COLO668 (cell line): ENCODE data around the gene STK10.

Source experiments
- DNase-seq: peaks from one replicate; lab custom pipeline; 2025; ENCODE audit not compliant: unreplicated experiment; lab: John Stamatoyannopoulos, UW

The STK10 gene

DNA sequence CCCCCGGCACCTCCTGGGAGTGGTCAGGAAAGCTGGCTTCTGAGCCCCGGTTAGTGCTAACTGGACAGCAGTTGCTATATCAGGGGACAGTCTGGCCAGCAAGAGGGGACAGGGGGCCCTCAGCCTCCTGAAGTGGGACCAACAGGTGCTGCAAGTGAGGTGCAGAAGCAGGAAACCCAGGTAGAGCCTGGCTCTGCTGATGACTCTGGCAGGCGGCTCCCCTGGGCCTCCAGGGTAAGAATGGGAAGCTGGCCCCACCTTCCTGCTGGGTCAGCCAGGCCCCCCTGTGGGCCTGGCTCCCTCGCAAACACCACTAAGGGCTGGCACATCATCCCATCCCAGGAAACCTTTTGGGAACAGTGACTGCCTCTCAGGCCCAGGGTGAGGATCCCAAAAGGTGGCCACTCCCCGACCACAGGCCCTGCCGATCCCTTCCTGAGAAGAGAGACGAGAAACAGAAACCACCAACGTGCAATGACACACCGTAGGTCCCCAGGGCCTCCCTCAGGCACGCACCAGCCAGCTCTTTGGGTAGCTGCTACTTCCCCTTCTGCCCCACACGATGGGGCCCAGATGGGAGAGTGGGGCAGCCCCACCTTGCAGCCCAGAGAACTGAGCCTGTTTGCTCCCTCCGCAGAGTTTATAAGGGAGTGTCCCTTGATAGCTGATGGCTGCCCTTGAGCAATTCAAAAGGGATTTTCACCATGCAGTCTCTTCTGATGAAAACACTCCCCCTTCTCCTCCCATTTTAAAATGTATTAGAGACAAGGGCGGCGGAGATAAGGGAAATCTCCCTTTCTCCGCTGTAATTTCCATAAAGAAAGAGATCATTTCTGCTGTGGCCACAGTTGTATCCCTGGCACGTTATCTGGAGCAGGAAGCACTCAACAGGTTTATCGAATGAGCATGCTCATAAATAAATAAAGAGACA, 76.8 kb downstream of the STK10 start:
- peak; percentile 16 for DNase-seq

DNA sequence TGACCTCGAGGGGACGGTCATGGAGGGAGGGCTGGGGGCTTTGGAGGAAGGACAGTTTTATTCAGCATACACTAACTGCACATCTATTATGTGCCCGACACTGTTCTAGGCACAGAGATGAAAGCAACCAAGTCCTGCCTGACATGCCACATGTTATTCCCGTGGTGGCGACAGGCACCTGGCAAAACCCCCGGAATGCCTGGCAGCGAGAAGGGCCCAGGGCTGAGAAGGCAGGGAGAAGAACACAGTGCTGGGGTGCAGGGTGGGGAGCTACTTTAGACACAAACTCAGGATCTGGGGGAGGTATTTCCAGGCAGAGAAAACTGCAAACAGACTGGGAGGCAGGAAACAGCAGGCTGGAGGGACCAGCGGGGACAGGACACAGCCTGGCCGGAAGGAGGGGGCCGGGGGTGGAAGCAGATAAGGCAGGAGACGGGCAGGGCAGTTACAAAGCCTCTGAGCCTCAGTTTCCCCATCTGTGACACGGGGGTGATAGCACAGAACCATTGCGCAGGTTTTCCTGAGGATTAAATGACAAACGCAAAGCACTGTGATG, 77.7 kb downstream of the STK10 start:
- no peak for DNase-seq

DNA sequence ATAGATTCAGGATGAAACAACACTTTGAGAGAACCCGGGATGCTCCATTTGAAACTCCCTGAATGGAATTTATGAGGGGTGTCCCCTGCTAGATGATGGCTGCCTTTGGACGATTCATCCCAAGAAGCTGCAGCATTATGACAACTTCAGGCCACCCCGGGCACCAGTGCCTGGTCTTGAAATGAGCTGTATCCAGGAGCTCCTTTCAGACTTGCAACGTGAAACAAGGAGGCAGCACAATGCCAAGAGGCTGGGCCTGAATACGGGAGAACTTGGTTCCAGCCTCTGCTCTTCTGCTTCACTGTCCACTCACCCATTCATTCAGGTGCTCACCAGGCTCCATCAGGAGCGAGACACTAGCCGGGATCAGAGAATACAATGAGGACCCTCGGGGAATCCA, 78.3 kb downstream of the STK10 start:
- no peak for DNase-seq

DNA sequence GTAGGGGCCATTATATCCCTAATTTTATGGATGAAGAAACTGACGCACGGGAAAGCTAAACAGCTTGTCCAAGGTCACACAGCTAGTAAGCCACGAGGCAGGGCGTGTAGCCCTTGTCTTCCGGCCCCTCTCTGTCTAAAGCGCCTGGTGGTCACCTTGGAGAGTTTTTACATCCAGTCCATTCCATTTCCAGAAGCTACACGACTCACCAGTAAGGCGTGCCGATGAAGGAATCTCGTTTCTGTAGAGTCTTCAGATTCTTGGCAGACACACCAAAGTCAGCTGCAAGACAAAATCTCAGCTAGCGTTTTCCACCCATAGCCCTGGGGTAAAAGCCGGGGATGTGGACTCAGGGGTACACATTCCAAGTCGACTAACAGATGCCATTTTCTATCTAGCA, 80.5 kb downstream of the STK10 start:
- no peak for DNase-seq

DNA sequence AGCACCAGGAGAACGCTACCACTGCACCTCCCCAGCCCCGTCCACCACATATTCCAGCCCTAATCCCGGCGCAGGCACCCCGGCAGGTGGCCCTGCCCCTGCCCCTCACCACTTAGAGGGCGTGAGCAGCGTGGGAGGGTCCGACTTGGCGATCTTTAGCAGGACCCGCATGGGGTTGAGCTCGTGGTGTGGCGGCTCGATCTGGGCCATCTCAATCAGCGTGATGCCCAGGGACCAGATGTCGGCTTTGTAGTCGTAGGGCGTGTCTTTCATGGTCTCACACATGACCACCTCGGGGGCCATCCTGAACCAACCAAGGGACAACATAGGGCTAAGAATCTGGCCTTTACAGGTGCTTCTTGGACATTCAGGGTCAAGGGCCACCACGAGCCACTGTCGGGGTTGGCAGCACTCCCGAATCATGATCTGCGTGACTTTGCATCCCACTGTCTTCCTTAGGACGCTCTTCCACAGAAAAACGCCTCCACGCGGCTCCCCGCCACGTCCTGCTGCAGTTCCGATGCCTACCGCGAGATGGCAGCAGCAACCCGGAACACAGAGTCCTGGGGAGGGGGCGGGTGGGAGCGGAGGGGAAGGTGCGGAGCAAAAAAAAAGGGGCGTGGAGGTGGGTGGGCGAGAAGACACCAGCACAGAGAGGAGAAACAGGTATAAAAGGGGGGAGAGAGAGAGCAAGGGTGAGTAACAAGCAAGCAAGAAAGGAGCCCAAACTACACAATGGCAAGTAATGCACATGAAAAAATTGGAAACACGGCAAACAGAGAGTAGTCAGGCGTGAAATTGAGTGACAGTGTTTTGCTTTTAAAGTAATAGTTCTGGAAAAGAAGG, 81.3 kb downstream of the STK10 start:
- DNase-seq: peak; percentile 22

DNA sequence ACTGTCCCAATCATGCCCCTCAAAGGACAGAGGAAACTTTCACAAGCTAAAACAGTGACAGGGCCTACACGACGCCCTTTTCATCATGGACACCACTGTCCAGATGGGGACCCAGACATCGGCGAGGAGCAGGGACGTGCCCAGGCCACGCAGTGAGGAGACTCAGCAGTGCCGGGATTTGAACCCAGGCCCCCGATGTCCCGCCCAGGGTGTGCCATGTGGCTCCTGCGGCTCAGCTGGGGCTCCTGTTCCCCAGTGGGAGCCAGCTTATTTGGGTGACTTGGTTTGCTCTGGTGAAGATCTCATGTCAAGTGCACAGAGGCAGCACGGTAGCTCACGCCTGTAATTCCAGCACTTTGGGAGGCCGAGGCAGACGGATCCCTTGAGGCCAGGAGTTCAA, 82.2 kb downstream of the STK10 start:
- no peak for DNase-seq

DNA sequence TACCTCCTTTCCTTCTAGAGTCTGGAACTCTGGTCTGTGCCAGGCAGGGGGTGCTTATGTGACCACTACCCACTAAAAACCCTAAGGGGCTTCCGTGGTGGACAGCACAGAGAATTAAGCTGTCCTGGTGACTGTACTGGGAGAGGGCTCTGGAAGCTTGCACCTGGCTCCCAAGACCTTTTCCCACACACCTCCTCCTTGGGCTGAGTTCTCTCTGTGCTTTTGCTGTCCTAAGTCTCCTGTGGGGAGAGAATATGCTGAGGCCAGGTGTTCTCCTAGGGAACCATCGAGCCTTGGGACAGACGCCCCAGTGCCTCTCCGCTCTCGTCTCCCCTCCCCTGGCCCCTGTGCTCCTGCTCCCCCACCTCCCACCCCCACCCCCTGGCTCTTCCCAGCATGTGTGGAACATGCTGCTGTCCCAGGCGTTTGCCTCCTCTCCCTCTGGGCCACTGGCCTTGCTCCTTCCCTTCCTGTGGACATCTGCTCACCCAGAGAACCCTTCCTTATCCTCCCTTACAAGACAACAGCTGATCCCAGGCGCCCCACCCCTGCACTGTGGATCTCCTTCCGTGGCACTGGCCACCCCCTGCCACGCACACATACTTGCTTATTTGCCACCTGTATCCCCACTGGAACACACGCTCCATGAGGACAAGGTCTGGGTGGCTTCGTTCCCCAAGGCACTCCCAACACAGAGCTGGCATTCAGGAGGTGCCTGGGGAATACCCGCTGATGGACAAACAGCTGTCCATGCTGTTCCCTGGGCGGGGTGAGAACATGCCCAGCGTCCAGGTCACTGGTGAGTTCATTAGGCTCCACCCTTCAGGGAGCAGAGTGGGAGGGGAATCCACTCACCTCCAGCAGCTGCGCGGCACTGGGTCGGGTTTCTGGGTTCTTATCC, 83.0 kb downstream of the STK10 start:
- no peak for DNase-seq

DNA sequence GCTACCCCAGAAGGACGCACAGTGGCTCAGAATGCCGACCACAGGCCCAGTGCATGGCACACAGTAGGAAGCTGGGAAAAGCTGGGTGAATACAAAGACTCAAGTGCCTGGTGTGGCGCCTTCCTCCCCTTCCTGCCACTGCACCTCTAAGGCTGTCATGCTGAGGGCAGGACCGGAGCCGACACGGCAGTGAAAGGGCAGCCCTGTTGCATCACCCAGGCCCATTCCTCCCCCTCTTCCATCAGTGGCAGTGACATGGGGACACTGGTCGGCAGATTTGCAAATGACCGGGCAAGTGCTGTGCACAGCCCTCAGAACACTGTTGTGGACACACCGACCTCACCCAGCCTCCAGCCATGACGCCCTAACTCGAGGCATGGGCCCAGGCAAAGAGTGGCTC, 84.0 kb downstream of the STK10 start:
- DNase-seq: no peak

DNA sequence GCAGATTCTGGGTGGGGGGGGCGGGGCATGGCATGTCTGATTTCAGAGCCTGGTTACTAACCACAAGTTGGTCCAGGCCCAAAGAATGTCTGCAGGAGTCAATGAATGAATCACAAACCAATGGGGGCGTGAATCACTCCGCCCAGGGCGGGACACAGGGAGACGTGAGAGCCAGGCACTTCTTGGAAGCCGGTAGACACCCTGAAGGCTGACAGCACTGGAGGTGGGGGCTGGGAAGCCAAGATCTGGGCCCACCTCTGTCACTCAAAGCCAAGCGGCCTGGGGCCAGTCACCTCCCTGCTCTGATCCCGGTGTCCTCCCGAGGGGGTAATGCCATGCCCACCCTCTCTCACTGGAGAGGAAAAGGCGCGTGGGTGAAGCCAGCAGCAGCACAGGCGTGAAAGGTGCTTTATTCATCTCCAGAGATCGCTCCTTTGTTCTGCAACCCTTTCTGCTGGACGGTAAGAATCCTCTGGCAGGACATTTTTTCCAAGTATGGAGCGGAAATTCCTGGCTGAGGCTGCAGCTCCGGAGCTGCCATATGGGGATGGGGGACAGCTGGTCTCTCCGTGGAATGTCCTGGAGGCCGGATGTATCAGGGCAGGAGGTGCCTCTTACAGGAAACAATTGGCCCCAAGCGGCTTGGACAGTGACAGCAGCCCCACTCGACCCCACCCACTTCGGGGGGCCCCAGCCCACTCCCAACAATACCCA, 85.0 kb downstream of the STK10 start:
- no peak for DNase-seq

DNA sequence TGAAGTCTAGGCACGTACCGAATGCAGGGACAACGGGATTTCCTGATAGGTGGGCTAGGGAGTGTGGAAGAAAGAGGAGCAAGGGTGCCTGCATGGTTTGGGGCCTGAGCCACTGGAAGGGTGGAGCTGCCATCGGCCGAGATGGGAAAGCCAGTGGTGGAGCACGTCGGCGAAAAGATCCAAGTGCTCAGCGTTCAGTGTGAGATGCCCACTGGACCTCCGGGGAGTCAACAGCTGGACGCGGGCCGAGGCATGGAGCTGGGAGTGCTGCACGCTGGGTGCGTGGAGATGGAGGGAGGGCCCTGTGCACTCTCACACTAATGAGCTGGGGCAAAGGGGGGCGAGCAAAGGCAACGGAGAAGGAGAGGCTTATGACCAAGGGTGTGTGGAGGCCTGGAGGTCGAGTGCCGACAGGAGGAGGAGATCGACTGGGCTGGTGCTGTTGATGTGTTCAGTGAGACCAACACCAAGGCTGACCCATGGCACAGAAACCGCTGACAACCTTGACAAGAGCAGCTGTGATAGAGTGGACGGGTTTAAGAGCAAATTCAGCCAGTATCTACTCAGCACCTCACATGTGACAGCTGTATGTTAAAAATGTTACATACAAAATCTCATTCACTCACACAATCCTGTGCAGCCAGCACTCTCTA, 85.7 kb downstream of the STK10 start:
- no peak for DNase-seq

DNA sequence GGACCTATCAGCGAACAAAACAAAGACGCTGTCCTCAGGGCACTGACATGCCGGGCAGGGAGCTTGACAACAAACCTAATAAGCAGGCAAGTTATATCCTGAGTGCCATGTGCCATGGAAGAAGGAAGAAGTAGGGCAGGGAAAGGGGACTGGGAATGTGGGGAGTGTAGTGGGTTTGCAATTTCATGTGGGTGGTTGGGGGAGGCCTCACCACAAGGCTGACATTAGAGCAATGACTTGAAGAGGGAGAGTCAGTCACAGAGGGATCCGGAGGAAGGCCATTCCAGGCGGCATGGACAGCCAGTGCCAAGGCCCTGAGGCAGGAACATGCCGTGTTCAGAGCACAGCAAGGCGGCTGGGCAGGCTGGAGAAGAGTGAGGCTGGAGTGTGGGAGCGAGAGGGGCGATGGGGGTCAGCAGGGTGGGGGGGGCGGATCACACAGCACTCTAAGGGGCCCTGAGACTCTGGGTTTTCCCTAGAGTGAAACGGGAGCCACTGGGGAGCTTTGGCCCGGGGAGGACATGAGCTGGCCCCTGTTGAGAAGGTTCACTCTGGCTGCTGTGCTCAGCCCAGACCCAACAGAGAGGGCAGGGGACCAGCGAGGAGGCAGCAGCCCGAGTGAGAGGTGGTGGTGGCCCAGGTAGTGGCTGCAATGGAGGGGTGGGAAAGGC, 86.3 kb downstream of the STK10 start:
- no peak for DNase-seq

DNA sequence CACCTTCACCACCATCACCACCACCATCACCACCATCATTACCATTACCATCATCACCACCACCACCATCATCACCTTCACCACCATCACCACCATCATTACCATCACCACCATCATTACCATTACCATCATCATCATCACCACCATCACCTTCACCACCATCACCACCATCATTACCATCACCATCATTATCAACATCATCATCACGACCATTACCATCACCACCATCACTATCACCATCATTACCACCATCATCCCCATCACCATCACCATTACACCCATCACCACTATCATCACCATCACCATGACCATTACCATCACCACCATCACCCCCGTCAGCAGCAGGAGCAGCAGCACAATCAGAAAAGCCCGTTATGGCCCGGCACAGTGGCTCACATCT, 89.1 kb downstream of the STK10 start:
- DNase-seq: no peak

DNA sequence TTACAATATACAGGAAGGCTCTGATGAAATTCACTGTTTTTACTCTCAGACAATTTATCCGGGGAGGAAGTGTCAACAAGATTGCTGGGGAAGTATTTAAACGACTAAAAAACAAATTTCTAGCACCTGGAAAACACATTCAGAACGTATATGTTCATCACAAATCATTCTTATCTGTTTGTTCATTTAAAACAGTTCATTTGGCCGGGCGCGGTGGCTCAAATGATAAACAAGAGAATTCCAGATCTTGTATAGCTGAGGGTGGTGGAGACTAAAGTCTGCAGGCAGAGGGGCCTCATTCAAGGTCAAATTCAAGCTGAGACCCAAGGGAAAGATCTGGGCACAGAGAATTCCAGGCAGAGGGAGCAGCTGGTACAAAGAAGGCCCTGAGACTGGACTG, 90.0 kb downstream of the STK10 start:
- no peak for DNase-seq

DNA sequence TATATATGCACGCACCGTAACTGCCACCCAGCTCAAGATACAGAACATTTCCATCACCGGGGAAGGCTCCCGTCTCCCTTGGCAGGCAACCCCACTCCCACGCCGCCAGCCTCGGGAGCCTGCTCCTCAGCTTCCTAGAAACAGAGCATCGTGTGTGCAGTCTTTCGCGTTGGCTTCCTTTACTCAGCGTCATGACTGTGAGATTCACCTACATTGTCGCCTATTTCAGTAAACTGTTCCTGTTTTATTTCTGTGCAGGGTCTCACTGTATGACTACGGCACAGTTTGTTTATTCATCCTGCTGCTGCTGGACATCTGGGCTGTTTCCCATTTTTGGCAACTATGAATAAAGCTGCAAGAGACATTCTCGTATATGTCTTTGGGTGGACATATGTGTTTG, 90.7 kb downstream of the STK10 start:
- no peak for DNase-seq

DNA sequence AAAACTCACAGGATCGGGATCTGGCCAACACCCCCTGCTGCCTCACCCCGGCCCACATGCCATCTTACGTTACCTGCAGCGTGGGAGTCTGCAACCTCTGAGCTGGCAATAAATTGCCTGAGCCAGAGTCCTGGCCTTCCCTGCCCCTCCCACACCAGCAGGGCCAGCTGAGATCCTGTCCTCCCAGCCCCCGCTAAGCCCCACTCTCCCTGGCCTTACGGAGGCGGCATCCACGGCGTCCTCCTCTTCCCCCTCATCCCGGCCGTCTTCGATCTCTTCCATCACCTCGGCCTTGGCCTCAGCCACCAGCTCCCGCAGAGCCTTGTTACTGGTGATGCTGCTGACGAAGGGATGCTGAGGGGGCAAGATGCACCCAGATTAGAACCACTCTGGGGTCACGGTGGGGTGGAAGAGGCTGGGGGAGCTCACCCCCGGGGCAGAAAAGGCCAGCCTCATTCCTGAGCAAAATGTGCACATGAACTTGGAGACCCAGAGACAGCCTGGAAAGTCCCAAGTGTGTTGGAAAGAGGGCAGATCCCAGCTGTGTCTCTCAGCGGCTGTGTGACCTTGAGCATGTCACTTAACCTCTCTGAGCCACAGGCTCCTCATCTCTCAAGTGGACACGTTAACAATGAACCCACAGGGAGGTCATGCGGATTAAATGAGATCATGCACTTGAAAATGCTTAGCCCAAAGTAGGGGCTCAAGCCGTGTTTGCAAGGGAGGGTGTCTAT, 91.7 kb downstream of the STK10 start:
- no peak for DNase-seq

DNA sequence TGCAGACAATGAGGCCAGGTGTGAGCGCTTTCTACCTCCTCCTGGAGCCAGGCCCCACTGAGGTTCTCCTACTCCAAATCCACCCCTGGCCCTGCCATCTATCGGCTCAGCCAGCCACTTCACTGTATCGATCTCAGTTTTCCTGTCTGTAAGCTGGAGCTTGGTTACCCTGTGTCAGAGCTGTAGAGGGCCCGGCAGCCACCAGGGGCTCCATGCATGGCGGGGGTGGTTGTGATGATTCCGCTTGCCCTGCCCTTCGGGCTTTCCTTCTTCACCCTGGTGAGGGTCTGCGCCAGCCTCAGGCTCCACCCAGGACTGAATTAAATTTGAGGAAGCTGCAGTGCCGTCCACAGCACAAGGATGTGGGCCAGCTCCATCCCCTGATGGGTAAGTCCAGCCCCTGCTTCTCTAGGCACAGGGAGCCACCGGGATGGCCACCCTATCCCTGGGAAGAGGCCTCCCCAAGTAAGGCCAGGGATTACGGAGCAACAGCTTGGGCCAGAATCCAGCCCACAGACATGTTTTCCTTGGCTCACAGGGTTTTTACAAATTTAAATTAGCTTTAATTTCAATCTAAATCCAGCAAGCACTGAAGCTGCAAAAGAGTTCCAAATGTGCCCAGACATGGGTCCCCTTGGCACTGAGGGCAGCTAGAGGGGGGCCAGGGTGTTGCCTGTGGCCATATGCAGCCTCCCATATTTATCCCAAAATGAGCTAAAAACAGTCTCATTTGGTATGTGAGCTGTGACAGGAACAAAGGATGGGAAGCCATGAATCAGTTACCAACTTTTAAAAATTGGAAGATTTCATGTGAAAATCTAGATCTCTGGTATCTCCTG, 92.4 kb downstream of the STK10 start:
- no peak for DNase-seq

DNA sequence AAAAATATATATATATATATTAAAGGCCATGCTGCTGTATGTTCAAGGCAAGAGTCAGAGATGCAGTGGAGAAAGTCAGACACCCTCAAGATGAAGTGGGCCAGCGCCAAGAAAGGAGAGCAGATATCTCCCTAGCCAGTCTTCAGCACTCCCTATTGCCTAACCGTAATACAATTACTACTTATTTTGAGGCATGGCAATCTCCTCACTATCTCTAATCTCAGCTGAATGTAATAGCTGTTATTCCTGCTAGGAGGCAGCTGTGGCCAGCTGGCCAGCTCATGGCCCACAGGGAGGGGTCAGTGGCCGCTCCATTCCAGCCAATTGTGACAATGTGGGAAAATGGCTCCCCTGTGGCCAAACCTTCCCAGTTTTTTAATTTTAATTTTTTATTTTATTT, 94.1 kb downstream of the STK10 start:
- DNase-seq: no peak

DNA sequence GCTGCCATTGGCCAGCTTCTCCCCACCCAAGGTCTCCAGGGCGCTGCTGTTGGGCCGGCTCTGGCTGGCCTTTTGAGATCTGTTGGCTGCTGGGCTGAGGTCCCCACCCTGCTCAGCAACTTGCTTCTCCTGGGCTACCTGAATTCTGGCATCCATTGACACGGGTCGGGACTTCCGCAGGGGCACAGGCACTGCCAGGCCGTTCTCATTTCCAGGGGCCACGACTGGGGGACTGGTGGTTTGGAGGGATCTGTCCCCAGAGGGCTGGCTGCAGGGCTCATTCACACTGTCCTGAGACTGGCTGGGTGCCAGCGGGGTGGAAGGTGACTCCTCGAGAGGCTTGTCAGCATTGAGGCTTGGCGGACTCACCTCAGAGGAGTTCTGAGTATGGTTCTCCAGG, 94.5 kb downstream of the STK10 start:
- DNase-seq: no peak
